SH-SY5Y (cell line): ENCODE data around the gene ALDH9A1.

Experiments used
- GATA2 ChIP-seq: IDR thresholded peaks from 2 replicates; pipeline ENCODE4 v1.6.1; 2011; ENCODE audit warnings: mild to moderate bottlenecking, low read depth, low read length
- GATA3 ChIP-seq: IDR thresholded peaks from 2 replicates; pipeline ENCODE4 v1.6.1; 2011; ENCODE audit warnings: low read depth, mild to moderate bottlenecking, low read length, moderate library complexity

GRCh38 chr1:165734906-165735305, 36.5 kb upstream of the ALDH9A1 start:
- TF ChIP-seq GATA2, result no peak
- TF ChIP-seq GATA3, result no peak
